PC-9 (cell line): Measurements from ENCODE around the gene ENPP7. TPM values are rescaled to one million over a fixed set of nuclear protein-coding genes. Genes with fewer than 3 reads are reported as not detected.
"Not testable (repeated sequence)": the region's sequence is repeated elsewhere in the genome, so short reads cannot be mapped to it uniquely, and the experiment has no call there.

Experiments used
- BruUV-seq: library from RNA; stranded (reverse); fragments of 400-500 nt; replicated peaks from 2 replicates; lab custom pipeline; 2021; lab: Mats Ljungman, UMichigan
- CTCF ChIA-PET: fragments of 300-600 bp; sonication (Branson Sonifier 250); formaldehyde crosslinking; loops from one replicate; lab custom pipeline; 2022; ENCODE audit warnings: antibody characterized with exemption; lab: Charles Lee
- POLR2A ChIA-PET: fragments of 300-600 bp; sonication (Branson Sonifier 250); formaldehyde crosslinking; loops from one replicate; lab custom pipeline; 2022; ENCODE audit warnings: antibody characterized with exemption; ENCODE audit not compliant: unreplicated experiment; lab: Charles Lee
- DNase-seq, 2 experiments: peaks; one replicate each; pipeline versions ENCODE4 v3.0.0 to v3.0.0-alpha.2; 2015 to 2022; ENCODE audit warnings: mixed read lengths in 1 of 2
- H2AFZ ChIP-seq: fragments of 200-600 bp; sonication (generic); 2 replicates; pipeline ENCODE4 v1.8.1; 2017; ENCODE audit warnings: antibody characterized with exemption
- H3F3A ChIP-seq: fragments of 200-600 bp; sonication (generic); 2 replicates; pipeline ENCODE4 v1.8.1; 2017; ENCODE audit warnings: antibody characterized with exemption, mild to moderate bottlenecking, low read depth; ENCODE audit not compliant: insufficient read depth
- H3K27ac ChIP-seq: fragments of 200-600 bp; sonication (generic); 2 replicates; pipeline ENCODE4 v1.6.1; 2016; ENCODE audit warnings: mixed run types
- H3K27me3 ChIP-seq: fragments of 200-600 bp; sonication (generic); 2 replicates; pipeline ENCODE4 v1.6.1; 2016; ENCODE audit warnings: low read depth, mixed run types; ENCODE audit not compliant: insufficient read depth
- H3K36me3 ChIP-seq: fragments of 200-600 bp; sonication (generic); 2 replicates; pipeline ENCODE4 v1.6.1; 2016; ENCODE audit warnings: low read depth, mixed run types
- H3K4me1 ChIP-seq: fragments of 200-600 bp; sonication (generic); replicated peaks from 2 replicates; pipeline ENCODE4 v1.6.1; 2016; ENCODE audit warnings: mixed run types; ENCODE audit not compliant: insufficient read depth
- H3K4me2 ChIP-seq: fragments of 200-600 bp; sonication (generic); 2 replicates; pipeline ENCODE4 v1.6.1; 2017; ENCODE audit warnings: mixed run types
- H3K4me3 ChIP-seq: fragments of 200-600 bp; sonication (generic); 2 replicates; pipeline ENCODE4 v1.6.1; 2016; ENCODE audit warnings: mixed run types
- H3K79me2 ChIP-seq: fragments of 200-600 bp; sonication (generic); 2 replicates; pipeline ENCODE4 v1.6.1; 2017; ENCODE audit warnings: low read depth, mixed run types
- H3K9me2 ChIP-seq: fragments of 200-600 bp; sonication (generic); 2 replicates; pipeline ENCODE4 v1.8.1; 2017; ENCODE audit warnings: mild to moderate bottlenecking; ENCODE audit not compliant: insufficient read depth
- H3K9me3 ChIP-seq: fragments of 200-600 bp; sonication (generic); 2 replicates; pipeline ENCODE4 v1.8.1; 2016; ENCODE audit warnings: low read depth; ENCODE audit not compliant: insufficient read depth
- H4K20me1 ChIP-seq: fragments of 200-600 bp; sonication (generic); 2 replicates; pipeline ENCODE4 v1.8.1; 2017; ENCODE audit not compliant: insufficient read depth
- EZH2 ChIP-seq: fragments of 200-600 bp; sonication (generic); IDR thresholded peaks from 2 replicates; pipeline ENCODE4 v1.8.0; 2017; ENCODE audit warnings: antibody characterized with exemption, low read depth
- intact Hi-C: fragments of 100-400 bp; cut with micrococcal nuclease; formaldehyde crosslinking; loops from one replicate; pipeline ENCODE4 v1.10.0; 2022; ENCODE audit not compliant: unreplicated experiment
- total RNA-seq: library from RNA; stranded (reverse); gene quantifications from 2 replicates; pipeline ENCODE4 v1.2.3, GENCODE V29; 2021
- TF ChIP-seq, protein P1 (sequence below): fragments of 200-600 bp; sonication (generic); conservative IDR thresholded peaks from 2 replicates; pipeline ENCODE4 v1.6.1; 2017; ENCODE audit warnings: mixed run types, antibody characterized with exemption, mild to moderate bottlenecking, moderate library complexity

Gene ENPP7
- total RNA-seq, 1 experiment from 2014 or later = not detected

GRCh38 chr17:79771276-79771675 lies 40.5 kb downstream of the ENPP7 start:
- H3K36me3 ChIP-seq = no peaks in the 10 kb centered on the region
- no peaks in the 10 kb centered on the region for H3K27me3 ChIP-seq
- no peak for DNase-seq
- H3F3A ChIP-seq = peaks cover 6% of the 10 kb centered on the region; the same call in 1 of the 2 replicates
- no peak for TF ChIP-seq EZH2
- TF ChIP-seq, protein P1, sequence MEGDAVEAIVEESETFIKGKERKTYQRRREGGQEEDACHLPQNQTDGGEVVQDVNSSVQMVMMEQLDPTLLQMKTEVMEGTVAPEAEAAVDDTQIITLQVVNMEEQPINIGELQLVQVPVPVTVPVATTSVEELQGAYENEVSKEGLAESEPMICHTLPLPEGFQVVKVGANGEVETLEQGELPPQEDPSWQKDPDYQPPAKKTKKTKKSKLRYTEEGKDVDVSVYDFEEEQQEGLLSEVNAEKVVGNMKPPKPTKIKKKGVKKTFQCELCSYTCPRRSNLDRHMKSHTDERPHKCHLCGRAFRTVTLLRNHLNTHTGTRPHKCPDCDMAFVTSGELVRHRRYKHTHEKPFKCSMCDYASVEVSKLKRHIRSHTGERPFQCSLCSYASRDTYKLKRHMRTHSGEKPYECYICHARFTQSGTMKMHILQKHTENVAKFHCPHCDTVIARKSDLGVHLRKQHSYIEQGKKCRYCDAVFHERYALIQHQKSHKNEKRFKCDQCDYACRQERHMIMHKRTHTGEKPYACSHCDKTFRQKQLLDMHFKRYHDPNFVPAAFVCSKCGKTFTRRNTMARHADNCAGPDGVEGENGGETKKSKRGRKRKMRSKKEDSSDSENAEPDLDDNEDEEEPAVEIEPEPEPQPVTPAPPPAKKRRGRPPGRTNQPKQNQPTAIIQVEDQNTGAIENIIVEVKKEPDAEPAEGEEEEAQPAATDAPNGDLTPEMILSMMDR = no peak
- no peak overlapping the region for H3K4me2 ChIP-seq
- H3K27ac ChIP-seq = no peak overlapping the region
- CTCF ChIA-PET = interaction anchor here (0.7 kb wide), 1 partner anchor 145 kb away, joined by 3 read pairs; no protein-coding TSS in a partner anchor
- H2AFZ ChIP-seq = no peak overlapping the region
- peaks cover 37% of the 10 kb centered on the region for H3K79me2 ChIP-seq
- H3K4me1 ChIP-seq = peaks cover 5% of the 10 kb centered on the region
- no TSS peak for BruUV-seq
- POLR2A ChIA-PET = interaction anchor here (0.7 kb wide), 1 partner anchor 15 kb away, joined by 14 read pairs; no protein-coding TSS in a partner anchor
- intact Hi-C loops = loop anchor here (2.0 kb wide), 1 partner anchor 26 kb away; the partner anchor contains the start of gene CBX8
- H3K4me3 ChIP-seq = no peak overlapping the region
- H4K20me1 ChIP-seq = 0 out of 2 replicates have a peak, but pooled peaks cover 5% of the 10 kb centered on the region
- no peaks in the 10 kb centered on the region for H3K9me2 ChIP-seq
- no peaks in the 10 kb centered on the region for H3K9me3 ChIP-seq

DNA sequence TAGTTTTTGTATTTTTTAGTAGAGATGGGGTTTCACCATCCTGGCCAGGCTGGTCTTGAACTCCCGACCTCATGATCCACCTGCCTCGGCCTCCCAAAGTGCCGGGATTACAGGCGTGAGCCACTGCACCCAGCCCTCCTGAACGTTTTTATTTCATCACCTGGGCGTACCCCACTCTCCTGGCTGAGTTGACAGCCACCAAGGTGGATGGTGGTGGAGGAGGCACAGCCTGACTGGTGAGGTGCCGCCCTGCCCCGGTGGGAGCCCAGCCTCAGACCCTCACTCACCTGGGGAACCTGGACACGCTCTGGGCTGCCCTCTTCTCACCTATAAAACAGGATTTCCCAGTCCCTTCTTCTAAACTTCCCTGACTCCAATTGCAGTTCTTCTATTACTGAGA lies 42.0 kb downstream of the ENPP7 start:
- H3K4me3 ChIP-seq, H4K20me1 ChIP-seq, H3K36me3 ChIP-seq, H3K27me3 ChIP-seq, H3K9me3 ChIP-seq, CTCF ChIA-PET, H3K27ac ChIP-seq, DNase-seq, H2AFZ ChIP-seq, H3K4me2 ChIP-seq, BruUV-seq, POLR2A ChIA-PET, intact Hi-C loops, H3K9me2 ChIP-seq: not testable (repeated sequence)
- peaks cover 16% of the 10 kb centered on the region for H3K4me1 ChIP-seq
- peaks cover 23% of the 10 kb centered on the region for H3K79me2 ChIP-seq
- H3F3A ChIP-seq = peaks cover 13% of the 10 kb centered on the region; the same call in 1 of the 2 replicates

DNA sequence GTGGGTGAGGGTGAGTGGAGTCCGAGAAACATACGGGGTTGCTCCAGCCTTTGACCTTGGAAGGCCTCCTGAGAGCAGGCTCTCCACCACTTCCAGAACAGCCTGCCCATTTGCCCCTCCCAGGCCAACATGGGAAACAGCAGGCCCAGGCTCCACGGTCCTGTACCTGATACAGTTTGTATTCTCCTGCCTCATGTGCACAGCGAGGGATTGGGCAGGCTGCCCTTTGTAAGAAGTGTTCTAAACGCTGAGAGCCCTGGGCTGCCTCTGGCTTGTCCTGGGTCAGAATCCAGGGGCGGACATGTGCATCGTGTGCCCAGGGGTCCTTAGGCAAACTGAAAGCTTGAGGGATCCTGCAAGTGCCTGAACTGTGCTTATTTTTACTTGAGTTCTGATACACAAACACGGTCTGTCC lies 43.8 kb downstream of the ENPP7 start:
- Histone ChIP-seq H3K79me2 (peaks cover 14% of the 10 kb centered on the region), H2AFZ (no peak overlapping the region), H3K4me1 (peaks cover 24% of the 10 kb centered on the region), H3K4me3 (no peak overlapping the region), H3F3A (peaks cover 13% of the 10 kb centered on the region; the same call in 1 of the 2 replicates), H3K4me2 (no peak overlapping the region), H3K27ac (no peak overlapping the region), H3K36me3 (no peaks in the 10 kb centered on the region), H4K20me1 (no peaks in the 10 kb centered on the region), H3K27me3 (no peaks in the 10 kb centered on the region), H3K9me2 (no peaks in the 10 kb centered on the region), H3K9me3 (no peaks in the 10 kb centered on the region)
- no peak for DNase-seq
- TF ChIP-seq EZH2 = no peak
- TF ChIP-seq, protein P1 = no peak
- BruUV-seq = no TSS peak
- ChIA-PET POLR2A (interaction anchor here (0.6 kb wide), 1 partner anchor 15 kb away, joined by 6 read pairs; no protein-coding TSS in a partner anchor), CTCF (interaction anchor here (0.6 kb wide), 1 partner anchor 32 kb away, joined by 3 read pairs; no protein-coding TSS in a partner anchor)
- intact Hi-C loops = no loop called here
